A549 (cell line): ENCODE results near the gene SHROOM1.

Source experiments
- BHLHE40 ChIP-seq: IDR thresholded peaks from 2 replicates; pipeline ENCODE4 v1.6.1; 2012; ENCODE audit warnings: low read depth, low read length, inconsistent platforms
- RNF2 ChIP-seq: fragments of 200-600 bp; sonication (generic); IDR thresholded peaks from 2 replicates; pipeline ENCODE4 v1.6.1; 2016; ENCODE audit warnings: low read depth, mild to moderate bottlenecking, antibody characterized with exemption, moderate library complexity, borderline replicate concordance
- TF ChIP-seq, protein P1 (sequence below): fragments of 200-600 bp; sonication (generic); IDR thresholded peaks from 2 replicates; pipeline ENCODE4 v1.6.1; 2016; ENCODE audit warnings: antibody characterized with exemption, mild to moderate bottlenecking, moderate library complexity

- TF ChIP-seq, protein P1, sequence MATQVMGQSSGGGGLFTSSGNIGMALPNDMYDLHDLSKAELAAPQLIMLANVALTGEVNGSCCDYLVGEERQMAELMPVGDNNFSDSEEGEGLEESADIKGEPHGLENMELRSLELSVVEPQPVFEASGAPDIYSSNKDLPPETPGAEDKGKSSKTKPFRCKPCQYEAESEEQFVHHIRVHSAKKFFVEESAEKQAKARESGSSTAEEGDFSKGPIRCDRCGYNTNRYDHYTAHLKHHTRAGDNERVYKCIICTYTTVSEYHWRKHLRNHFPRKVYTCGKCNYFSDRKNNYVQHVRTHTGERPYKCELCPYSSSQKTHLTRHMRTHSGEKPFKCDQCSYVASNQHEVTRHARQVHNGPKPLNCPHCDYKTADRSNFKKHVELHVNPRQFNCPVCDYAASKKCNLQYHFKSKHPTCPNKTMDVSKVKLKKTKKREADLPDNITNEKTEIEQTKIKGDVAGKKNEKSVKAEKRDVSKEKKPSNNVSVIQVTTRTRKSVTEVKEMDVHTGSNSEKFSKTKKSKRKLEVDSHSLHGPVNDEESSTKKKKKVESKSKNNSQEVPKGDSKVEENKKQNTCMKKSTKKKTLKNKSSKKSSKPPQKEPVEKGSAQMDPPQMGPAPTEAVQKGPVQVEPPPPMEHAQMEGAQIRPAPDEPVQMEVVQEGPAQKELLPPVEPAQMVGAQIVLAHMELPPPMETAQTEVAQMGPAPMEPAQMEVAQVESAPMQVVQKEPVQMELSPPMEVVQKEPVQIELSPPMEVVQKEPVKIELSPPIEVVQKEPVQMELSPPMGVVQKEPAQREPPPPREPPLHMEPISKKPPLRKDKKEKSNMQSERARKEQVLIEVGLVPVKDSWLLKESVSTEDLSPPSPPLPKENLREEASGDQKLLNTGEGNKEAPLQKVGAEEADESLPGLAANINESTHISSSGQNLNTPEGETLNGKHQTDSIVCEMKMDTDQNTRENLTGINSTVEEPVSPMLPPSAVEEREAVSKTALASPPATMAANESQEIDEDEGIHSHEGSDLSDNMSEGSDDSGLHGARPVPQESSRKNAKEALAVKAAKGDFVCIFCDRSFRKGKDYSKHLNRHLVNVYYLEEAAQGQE = no peak
- TF ChIP-seq BHLHE40 (no peak), RNF2 (no peak)
Measured at GRCh38 chr5:132872788-132873118, 42.3 kb upstream of the SHROOM1 start.
